GM06990 (cell line): ENCODE data around the gene TMEM37.

Source experiments
- DNase-seq: peaks from one replicate; pipeline ENCODE4 v3.0.0-alpha.2; 2011; ENCODE audit not compliant: insufficient read length; ENCODE audit errors: extremely low read depth
- H3K27me3 ChIP-seq: replicated peaks from 2 replicates; pipeline ENCODE4 v1.6.0; 2011; ENCODE audit warnings: low read length; ENCODE audit not compliant: control insufficient read depth, insufficient read depth
- H3K36me3 ChIP-seq: 2 replicates; pipeline ENCODE4 v1.5.1; 2011; ENCODE audit warnings: low read length; ENCODE audit not compliant: control insufficient read depth, insufficient read depth
- H3K4me3 ChIP-seq: replicated peaks from 2 replicates; pipeline ENCODE4 v1.5.1; 2011; ENCODE audit warnings: low read depth, mild to moderate bottlenecking, control low read depth, low read length
- TF ChIP-seq, protein P1 (sequence below): IDR thresholded peaks from 2 replicates; pipeline ENCODE4 v1.5.1; 2011; ENCODE audit warnings: low read length, control low read depth, mild to moderate bottlenecking, inconsistent platforms; ENCODE audit not compliant: insufficient read depth, poor library complexity, severe bottlenecking

TMEM37 gene

DNA sequence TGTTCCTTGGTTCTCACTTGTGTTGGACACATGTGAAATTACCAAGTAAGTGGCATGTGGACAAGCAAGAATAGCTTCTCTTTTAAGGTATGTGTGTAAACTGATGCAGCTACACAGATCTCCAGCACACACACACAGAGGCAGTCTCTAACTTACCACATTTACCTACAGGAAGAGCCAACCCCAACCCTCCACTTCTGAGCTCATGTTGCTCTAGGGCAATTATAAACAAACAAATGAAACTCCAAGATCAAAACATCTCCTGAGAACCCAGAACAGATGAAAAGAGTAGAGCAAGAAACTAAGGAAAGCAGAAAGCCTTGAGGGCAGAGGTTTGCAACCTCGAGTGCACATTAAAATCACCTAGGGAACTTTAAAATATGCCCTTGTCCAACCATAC lies 16.0 kb upstream of the TMEM37 start:
- no peak for DNase-seq
- H3K27me3 ChIP-seq, result no peaks in the 10 kb centered on the region; the same call in 1 of the 2 replicates
- H3K36me3 ChIP-seq, result no peaks in the 10 kb centered on the region
- no peak overlapping the region for H3K4me3 ChIP-seq
- TF ChIP-seq, protein P1, sequence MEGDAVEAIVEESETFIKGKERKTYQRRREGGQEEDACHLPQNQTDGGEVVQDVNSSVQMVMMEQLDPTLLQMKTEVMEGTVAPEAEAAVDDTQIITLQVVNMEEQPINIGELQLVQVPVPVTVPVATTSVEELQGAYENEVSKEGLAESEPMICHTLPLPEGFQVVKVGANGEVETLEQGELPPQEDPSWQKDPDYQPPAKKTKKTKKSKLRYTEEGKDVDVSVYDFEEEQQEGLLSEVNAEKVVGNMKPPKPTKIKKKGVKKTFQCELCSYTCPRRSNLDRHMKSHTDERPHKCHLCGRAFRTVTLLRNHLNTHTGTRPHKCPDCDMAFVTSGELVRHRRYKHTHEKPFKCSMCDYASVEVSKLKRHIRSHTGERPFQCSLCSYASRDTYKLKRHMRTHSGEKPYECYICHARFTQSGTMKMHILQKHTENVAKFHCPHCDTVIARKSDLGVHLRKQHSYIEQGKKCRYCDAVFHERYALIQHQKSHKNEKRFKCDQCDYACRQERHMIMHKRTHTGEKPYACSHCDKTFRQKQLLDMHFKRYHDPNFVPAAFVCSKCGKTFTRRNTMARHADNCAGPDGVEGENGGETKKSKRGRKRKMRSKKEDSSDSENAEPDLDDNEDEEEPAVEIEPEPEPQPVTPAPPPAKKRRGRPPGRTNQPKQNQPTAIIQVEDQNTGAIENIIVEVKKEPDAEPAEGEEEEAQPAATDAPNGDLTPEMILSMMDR, result no peak

DNA sequence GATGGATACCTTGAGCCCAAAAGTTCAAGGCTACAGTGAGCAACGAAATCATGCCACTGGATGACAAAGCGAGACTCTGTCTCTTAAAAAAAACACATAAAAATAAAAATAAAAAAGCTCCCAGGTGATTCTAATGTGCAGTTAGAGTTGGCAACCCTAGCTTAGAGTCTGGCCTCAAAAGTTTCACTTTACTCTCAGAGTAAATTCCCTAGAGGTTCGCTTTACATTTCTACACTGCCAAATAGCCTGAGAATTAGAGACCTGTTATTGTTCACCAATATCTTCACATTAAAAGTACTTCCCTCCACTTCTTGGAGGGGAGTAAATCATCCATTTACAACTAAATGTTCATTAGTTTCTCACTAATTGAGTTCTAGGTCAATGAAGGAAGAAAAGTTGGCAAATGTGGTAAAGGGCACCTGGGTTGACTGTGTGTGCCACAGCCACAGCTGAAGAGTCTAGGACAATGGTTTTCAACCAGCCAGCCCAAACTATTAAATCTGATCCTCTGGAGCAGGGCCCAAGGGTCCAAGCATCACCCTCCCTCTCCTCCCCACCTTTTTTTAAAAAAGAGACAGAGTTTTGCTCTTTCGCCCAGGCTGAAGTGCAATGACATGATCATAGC lies 15.2 kb upstream of the TMEM37 start:
- DNase-seq, result no peak
- no peak overlapping the region for H3K4me3 ChIP-seq
- no peaks in the 10 kb centered on the region; the same call in 1 of the 2 replicates for H3K27me3 ChIP-seq
- TF ChIP-seq, protein P1, result no peak
- H3K36me3 ChIP-seq, result no peaks in the 10 kb centered on the region

DNA sequence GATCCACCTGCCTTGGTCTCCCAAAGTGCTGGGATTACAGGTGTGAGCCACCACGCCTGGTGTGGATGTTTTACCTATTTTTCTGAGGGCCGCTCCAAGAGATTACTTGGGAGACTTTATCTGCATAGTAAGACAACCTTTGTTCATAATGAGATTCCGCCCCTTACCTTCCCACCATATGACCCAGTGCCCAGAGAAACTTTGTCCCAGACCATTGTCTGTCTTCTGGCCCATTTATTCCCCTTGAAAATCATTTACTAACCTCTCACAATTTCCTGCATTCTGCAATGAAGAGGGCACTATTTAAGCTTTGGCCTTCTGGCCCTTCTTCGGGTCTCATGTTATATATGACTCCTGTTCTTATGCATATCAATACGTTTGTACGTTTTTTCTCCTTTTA lies 13.7 kb upstream of the TMEM37 start:
- no peak for DNase-seq
- H3K36me3 ChIP-seq, result no peaks in the 10 kb centered on the region
- no peaks in the 10 kb centered on the region; the same call in 1 of the 2 replicates for H3K27me3 ChIP-seq
- H3K4me3 ChIP-seq, result no peak overlapping the region
- TF ChIP-seq, protein P1, result no peak

DNA sequence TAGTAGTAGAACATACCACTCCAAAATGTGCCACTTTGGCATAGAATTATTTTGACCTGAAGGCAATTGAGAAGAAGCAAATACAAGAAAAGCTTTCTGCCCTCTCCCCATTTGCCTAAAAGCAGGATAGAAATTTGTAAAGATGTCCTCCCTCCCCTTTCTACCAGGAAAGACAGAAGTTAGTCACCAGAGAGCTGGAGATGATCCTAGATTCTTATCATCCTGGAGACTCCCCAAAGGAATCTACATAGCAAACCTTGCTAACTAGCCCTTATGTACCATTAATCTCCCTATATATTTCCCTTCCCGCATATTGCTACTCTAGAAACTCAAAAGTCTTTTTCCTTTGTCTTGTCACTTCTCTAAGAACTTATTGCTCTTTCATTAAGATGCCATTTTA lies 12.6 kb upstream of the TMEM37 start:
- TF ChIP-seq, protein P1, result no peak
- DNase-seq, result no peak
- Histone ChIP-seq H3K4me3 (no peak overlapping the region), H3K36me3 (no peaks in the 10 kb centered on the region), H3K27me3 (no peaks in the 10 kb centered on the region; the same call in 1 of the 2 replicates)

DNA sequence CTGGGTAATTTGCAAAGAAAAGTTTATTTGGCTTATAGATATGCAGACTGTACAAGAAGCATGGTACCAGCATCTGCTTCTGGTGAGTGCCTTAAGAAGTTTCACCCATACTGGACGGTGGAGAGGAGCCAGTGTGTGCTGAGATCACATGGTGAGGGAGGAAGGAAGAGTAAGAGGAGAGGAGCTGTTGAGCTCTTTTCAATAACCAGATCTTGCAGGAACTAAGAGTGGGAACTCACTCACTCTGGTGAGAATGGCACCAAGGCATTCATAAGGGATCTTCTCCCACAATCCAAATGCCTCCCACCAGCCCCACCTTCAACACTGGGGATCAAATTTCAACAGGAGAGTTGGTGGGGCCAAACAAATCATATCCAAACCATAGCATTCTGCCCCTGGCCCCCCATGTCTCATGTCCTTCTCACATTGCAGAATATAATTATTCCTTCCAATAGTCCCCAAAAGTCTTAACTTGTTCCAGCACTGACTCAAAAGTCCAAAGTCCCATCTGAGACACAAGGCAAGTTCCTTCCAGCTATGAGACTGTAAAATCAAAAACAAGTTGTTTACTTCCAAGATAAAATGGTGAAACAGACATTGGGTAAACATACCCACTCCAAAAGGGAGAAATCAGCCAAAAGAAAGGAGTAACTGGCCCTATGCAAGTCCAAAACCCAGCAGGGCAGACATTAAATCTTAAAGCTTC lies 11.7 kb upstream of the TMEM37 start:
- H3K27me3 ChIP-seq, result no peaks in the 10 kb centered on the region; the same call in 1 of the 2 replicates
- no peak for DNase-seq
- no peaks in the 10 kb centered on the region for H3K36me3 ChIP-seq
- TF ChIP-seq, protein P1, result no peak
- no peak overlapping the region for H3K4me3 ChIP-seq

DNA sequence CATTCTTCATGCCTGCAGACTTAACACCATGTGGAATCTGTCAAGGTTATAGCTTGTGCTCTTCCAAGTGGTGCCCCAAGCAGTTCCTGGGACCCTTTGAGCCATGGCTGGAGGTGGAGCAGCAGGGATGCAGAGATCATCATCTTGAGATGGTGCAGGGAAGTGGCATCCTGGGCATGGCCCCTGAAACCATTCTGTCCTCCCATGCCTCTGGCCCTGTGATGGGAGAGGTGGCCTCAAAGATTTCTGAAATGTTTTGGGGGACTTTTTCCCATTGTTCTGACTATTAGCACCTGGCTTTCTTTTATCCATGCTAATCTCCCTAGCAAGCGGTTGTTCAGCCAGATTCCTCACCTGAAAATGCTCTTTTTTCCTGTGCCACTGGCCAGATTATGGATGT lies 10.3 kb upstream of the TMEM37 start:
- TF ChIP-seq, protein P1, result no peak
- DNase-seq, result no peak
- H3K27me3 ChIP-seq, result no peaks in the 10 kb centered on the region; the same call in 1 of the 2 replicates
- no peaks in the 10 kb centered on the region for H3K36me3 ChIP-seq
- no peak overlapping the region for H3K4me3 ChIP-seq
